Right lobe of liver (tissue), 6 donors: Measurements from ENCODE around the gene FKBP5. TPM values are rescaled to one million over a fixed set of nuclear protein-coding genes. Genes with fewer than 3 reads are reported as not detected.

ENCODE experiments used
- ATAC-seq, 4 donors: fragments of 200-7000 bp; cut with Tn5 transposase; one replicate each; pipeline ENCODE4 v1.9.1; 2020; ENCODE audit warnings: mild to moderate bottlenecking in 4 of 4, moderate library complexity in 4 of 4
- DNase-seq, 3 donors: peaks; one replicate each; pipeline ENCODE4 v3.0.0-alpha.2; 2020
- H3K27ac ChIP-seq, 3 donors: fragments of 200-600 bp; one replicate each; pipeline ENCODE4 v1.8.0; 2022
- H3K27me3 ChIP-seq, 2 donors: fragments of 200-600 bp; one replicate each; pipeline ENCODE4 v1.8.0; 2022
- H3K36me3 ChIP-seq, 4 donors: fragments of 200-600 bp; sonication (generic) in 1 of 4; one replicate each; pipeline versions ENCODE4 v1.5.1 to v1.8.0; 2017 to 2022; ENCODE audit warnings: control low read depth in 1 of 4
- H3K4me1 ChIP-seq, 4 donors: fragments of 200-600 bp; sonication (generic) in 1 of 4; one replicate each; pipeline versions ENCODE4 v1.5.1 to v1.8.0; 2017 to 2022; ENCODE audit warnings: control low read depth in 1 of 4
- H3K4me3 ChIP-seq, 3 donors: fragments of 200-600 bp; one replicate each; pipeline ENCODE4 v1.8.0; 2022
- H3K9me3 ChIP-seq, 4 donors: fragments of 200-600 bp; sonication (generic) in 1 of 4; one replicate each; pipeline versions ENCODE4 v1.5.1 to v1.8.0; 2017 to 2022; ENCODE audit warnings: control low read depth in 1 of 4
- CTCF ChIP-seq, 4 donors: fragments of 200-600 bp in 3 of 4; fragments of 450-650 bp in 1 of 4; IDR thresholded peaks; one replicate each; pipeline versions ENCODE4 v1.5.1 to v1.8.0; 2016 to 2022; ENCODE audit warnings: antibody characterized with exemption in 4 of 4, mild to moderate bottlenecking in 2 of 4
- POLR2A ChIP-seq: fragments of 450-650 bp; IDR thresholded peaks from one replicate; pipeline ENCODE4 v1.6.1; 2017; ENCODE audit warnings: antibody characterized with exemption, mild to moderate bottlenecking
- WGBS: methylation state at CpG from one replicate; pipeline ENCODE4 v1.1.6; 2018; ENCODE audit warnings: low coverage, low lambda C conversion rate; ENCODE audit not compliant: insufficient coverage; ENCODE audit errors: missing lambda C conversion rate; 5-methylcytosine and 5-hydroxymethylcytosine counted together
- intact Hi-C, 2 donors: fragments of 100-400 bp; cut with DNase I; formaldehyde crosslinking; loops; one replicate each; pipeline versions ENCODE4 v1.11.2 to v1.14.1; 2022
- total RNA-seq, 6 experiments: library from RNA; depleted of rRNA in 2 of 6; stranded (reverse); fragments of >200 nt in 2 of 6; fragmentation: NEBNext Ultra II Directional in 3 of 6; extraction: Animal tissue kit (Norgen Biotek cat#: 25700) in 3 of 6; gene quantifications; one replicate each; pipeline versions ENCODE4 v1.1.0 to v1.2.4, GENCODE V29; 2016 to 2023
- donor health status: DM: no; HTN: yes; CAD: no.
- donor health status: DM: no; HTN: no; CAD: no.
- donor health status: DM: no; HTN: no; CAD: no.
- donor health status: DM: no; HTN: yes; CAD: no.
- donor health status: DM: no; HTN: yes; CAD: no.

Gene FKBP5
- total RNA-seq, 6 experiments from 2014 or later: 36.1 to 387 (median 111) TPM

- intact Hi-C loops: no loop called here
- Histone ChIP-seq H3K27ac (no peak overlapping the region), H3K4me3 (no peak overlapping the region), H3K36me3 (peaks cover 0 to 91% (median 45%) of the 10 kb centered on the region in 4 donors), H3K27me3 (no peaks in the 10 kb centered on the region), H3K4me1 (no peaks in the 10 kb centered on the region), H3K9me3 (no peaks in the 10 kb centered on the region)
- TF ChIP-seq POLR2A: no peak
- TF ChIP-seq CTCF (IDR thresholded peaks at IDR 0.05): no peak
- ATAC-seq: no peak
- DNase-seq: no peak
- 73% methylated on average over 2 of the region's 2 CpGs for WGBS
Measured at GRCh38 chr6:35626401-35626800, 62.3 kb downstream of the FKBP5 start.

- TF ChIP-seq CTCF (IDR thresholded peaks at IDR 0.05): peak in 2 of 4 donors; percentile 21 to 23
- no peak for TF ChIP-seq POLR2A
- no peaks in the 10 kb centered on the region for H3K27me3 ChIP-seq
- 88% methylated on average over 8 of the region's 9 CpGs for WGBS
- H3K4me3 ChIP-seq: no peak overlapping the region
- peak in 2 of 4 donors; percentile 3 to 36 for ATAC-seq
- intact Hi-C loops: no loop called here
- H3K36me3 ChIP-seq: peaks cover 0 to 91% (median 47%) of the 10 kb centered on the region in 4 donors
- no peaks in the 10 kb centered on the region for H3K4me1 ChIP-seq
- no peak overlapping the region for H3K27ac ChIP-seq
- H3K9me3 ChIP-seq: no peaks in the 10 kb centered on the region
- DNase-seq: no peak
Measured at GRCh38 chr6:35624341-35625070, 64.2 kb downstream of the FKBP5 start.

GRCh38 chr6:35622283-35622682 is 66.4 kb downstream of the FKBP5 start:
- Histone ChIP-seq H3K4me1 (no peaks in the 10 kb centered on the region), H3K4me3 (no peak overlapping the region), H3K27me3 (no peaks in the 10 kb centered on the region), H3K36me3 (peaks cover 0 to 91% (median 58%) of the 10 kb centered on the region in 4 donors), H3K27ac (no peak overlapping the region), H3K9me3 (no peaks in the 10 kb centered on the region)
- intact Hi-C loops: no loop called here
- no peak for TF ChIP-seq POLR2A
- no peak for TF ChIP-seq CTCF (IDR thresholded peaks at IDR 0.05)
- DNase-seq (no peak), ATAC-seq (no peak)
- 91% methylated on average over 4 of the region's 4 CpGs for WGBS

GRCh38 chr6:35620706-35621105 is 68.0 kb downstream of the FKBP5 start:
- TF ChIP-seq POLR2A (no peak), CTCF (IDR thresholded peaks at IDR 0.05) (no peak)
- Histone ChIP-seq H3K4me3 (no peak overlapping the region), H3K4me1 (no peaks in the 10 kb centered on the region), H3K36me3 (peaks cover 0 to 90% (median 62%) of the 10 kb centered on the region in 4 donors), H3K27me3 (no peaks in the 10 kb centered on the region), H3K27ac (no peak overlapping the region), H3K9me3 (no peaks in the 10 kb centered on the region)
- no peak for ATAC-seq
- intact Hi-C loops: no loop called here
- DNase-seq: no peak
- 73% methylated on average over 1 of the region's 1 CpG for WGBS
